ENCODE results near the gene CHRM2. TPM values are rescaled to one million over a fixed set of nuclear protein-coding genes. Genes with fewer than 3 reads are reported as not detected.

Gene CHRM2
- total RNA-seq, 1 donor from 2014 or later = 0.52 TPM

GRCh38 chr7:136923111-136923667 is 54.7 kb downstream of the CHRM2 start:
- no peak overlapping the region for H3K9ac ChIP-seq (ENCODE audit: low read depth in 1 of 3, low read length in 3 of 3)
- no peak overlapping the region for H3K4me3 ChIP-seq (ENCODE audit: low read length in 3 of 3)

GRCh38 chr7:136925044-136925443 is 56.6 kb downstream of the CHRM2 start:
- Histone ChIP-seq H3K4me1 (ENCODE audit: control insufficient read depth in 3 of 3, insufficient read depth in 3 of 3, low read length in 3 of 3) (no peaks in the 10 kb centered on the region), H3K27ac (ENCODE audit: low read depth, low read length) (no peak overlapping the region)

More at GRCh38 chr7:136923111-136923667, 54.7 kb downstream of the CHRM2 start:
- no peaks in the 10 kb centered on the region for H3K9me3 ChIP-seq (ENCODE audit: control insufficient read depth in 3 of 3, low read length in 3 of 3)
- H3K36me3 ChIP-seq (ENCODE audit: control insufficient read depth in 3 of 3, insufficient read depth in 3 of 3, low read length in 3 of 3) = no peaks in the 10 kb centered on the region
- H3K4me1 ChIP-seq (ENCODE audit: control insufficient read depth in 3 of 3, insufficient read depth in 3 of 3, low read length in 3 of 3) = no peaks in the 10 kb centered on the region
- H3K27ac ChIP-seq (ENCODE audit: low read depth, low read length) = no peak overlapping the region
- no peaks in the 10 kb centered on the region for H3K27me3 ChIP-seq (ENCODE audit: control insufficient read depth in 3 of 3, insufficient read depth in 3 of 3, low read length in 3 of 3)

DNA sequence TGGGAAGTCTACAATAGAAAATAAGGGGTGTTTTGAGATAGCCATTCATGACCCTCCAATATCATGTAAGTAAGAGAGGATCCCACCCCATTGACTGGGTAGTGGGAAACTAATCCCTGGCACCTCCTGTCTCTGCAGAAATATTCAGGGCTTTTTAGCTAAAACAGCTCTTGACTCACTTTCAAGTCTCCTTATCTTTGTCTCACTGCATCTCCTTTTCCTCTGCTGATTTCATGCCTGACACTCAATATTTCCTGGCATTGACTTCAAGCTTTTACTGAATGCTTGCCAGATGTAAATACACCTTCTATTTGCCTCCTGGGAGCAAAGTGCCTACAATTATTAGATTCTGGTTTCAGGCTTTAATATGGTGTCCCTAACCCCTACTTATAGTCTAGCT is 57.1 kb downstream of the CHRM2 start:
- H3K4me3 ChIP-seq (ENCODE audit: low read length in 3 of 3) = no peak overlapping the region
- no peaks in the 10 kb centered on the region for H3K9me3 ChIP-seq (ENCODE audit: control insufficient read depth in 3 of 3, low read length in 3 of 3)
- no peaks in the 10 kb centered on the region for H3K27me3 ChIP-seq (ENCODE audit: control insufficient read depth in 3 of 3, insufficient read depth in 3 of 3, low read length in 3 of 3)
- no peaks in the 10 kb centered on the region for H3K36me3 ChIP-seq (ENCODE audit: control insufficient read depth in 3 of 3, insufficient read depth in 3 of 3, low read length in 3 of 3)
- no peaks in the 10 kb centered on the region for H3K4me1 ChIP-seq (ENCODE audit: control insufficient read depth in 3 of 3, insufficient read depth in 3 of 3, low read length in 3 of 3)
- H3K27ac ChIP-seq (ENCODE audit: low read depth, low read length) = no peak overlapping the region
- H3K9ac ChIP-seq (ENCODE audit: low read depth in 1 of 3, low read length in 3 of 3) = no peak overlapping the region

More at GRCh38 chr7:136925044-136925443, 56.6 kb downstream of the CHRM2 start:
- H3K4me3 ChIP-seq (ENCODE audit: low read length in 3 of 3) = no peak overlapping the region
- no peak overlapping the region for H3K9ac ChIP-seq (ENCODE audit: low read depth in 1 of 3, low read length in 3 of 3)
- H3K27me3 ChIP-seq (ENCODE audit: control insufficient read depth in 3 of 3, insufficient read depth in 3 of 3, low read length in 3 of 3) = no peaks in the 10 kb centered on the region
- H3K36me3 ChIP-seq (ENCODE audit: control insufficient read depth in 3 of 3, insufficient read depth in 3 of 3, low read length in 3 of 3) = no peaks in the 10 kb centered on the region
- no peaks in the 10 kb centered on the region for H3K9me3 ChIP-seq (ENCODE audit: control insufficient read depth in 3 of 3, low read length in 3 of 3)

GRCh38 chr7:136931169-136931867 is 62.9 kb downstream of the CHRM2 start:
- H3K4me1 ChIP-seq (ENCODE audit: control insufficient read depth in 3 of 3, insufficient read depth in 3 of 3, low read length in 3 of 3) = no peaks in the 10 kb centered on the region
- H3K27me3 ChIP-seq (ENCODE audit: control insufficient read depth in 3 of 3, insufficient read depth in 3 of 3, low read length in 3 of 3) = no peaks in the 10 kb centered on the region
- H3K9ac ChIP-seq (ENCODE audit: low read depth in 1 of 3, low read length in 3 of 3) = no peak overlapping the region
- H3K36me3 ChIP-seq (ENCODE audit: control insufficient read depth in 3 of 3, insufficient read depth in 3 of 3, low read length in 3 of 3) = no peaks in the 10 kb centered on the region
- peaks cover 0 to 4% (median 0%) of the 10 kb centered on the region in 3 donors for H3K9me3 ChIP-seq (ENCODE audit: control insufficient read depth in 3 of 3, low read length in 3 of 3)
- H3K4me3 ChIP-seq (ENCODE audit: low read length in 3 of 3) = no peak overlapping the region
- H3K27ac ChIP-seq (ENCODE audit: low read depth, low read length) = no peak overlapping the region

DNA sequence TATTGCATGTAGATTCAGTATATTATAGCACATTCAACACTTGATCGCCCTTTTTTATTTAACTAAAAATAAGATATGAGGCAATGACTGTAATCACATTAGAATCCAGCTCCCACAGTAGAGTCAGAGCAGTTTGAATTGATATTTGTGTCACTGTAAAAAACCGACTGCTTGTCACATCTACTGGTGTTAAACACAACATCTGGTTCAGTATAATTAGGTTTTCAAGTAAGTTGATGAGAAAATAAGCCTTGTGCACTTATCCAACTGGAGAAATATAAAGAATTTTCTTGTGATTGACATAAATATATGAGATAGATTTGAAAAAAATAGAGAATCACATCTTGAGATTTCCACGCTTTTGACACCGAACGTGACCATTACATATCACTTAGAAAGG is 69.0 kb downstream of the CHRM2 start:
- H3K36me3 ChIP-seq (ENCODE audit: control insufficient read depth in 3 of 3, insufficient read depth in 3 of 3, low read length in 3 of 3) = no peaks in the 10 kb centered on the region
- H3K4me1 ChIP-seq (ENCODE audit: control insufficient read depth in 3 of 3, insufficient read depth in 3 of 3, low read length in 3 of 3) = no peaks in the 10 kb centered on the region
- no peak overlapping the region for H3K27ac ChIP-seq (ENCODE audit: low read depth, low read length)
- H3K27me3 ChIP-seq (ENCODE audit: control insufficient read depth in 3 of 3, insufficient read depth in 3 of 3, low read length in 3 of 3) = no peaks in the 10 kb centered on the region
- H3K9me3 ChIP-seq (ENCODE audit: control insufficient read depth in 3 of 3, low read length in 3 of 3) = no peaks in the 10 kb centered on the region
- no peak overlapping the region for H3K9ac ChIP-seq (ENCODE audit: low read depth in 1 of 3, low read length in 3 of 3)
- H3K4me3 ChIP-seq (ENCODE audit: low read length in 3 of 3) = no peak overlapping the region

- Histone ChIP-seq H3K4me3 (ENCODE audit: low read length in 3 of 3) (no peak overlapping the region), H3K27me3 (ENCODE audit: control insufficient read depth in 3 of 3, insufficient read depth in 3 of 3, low read length in 3 of 3) (no peaks in the 10 kb centered on the region), H3K36me3 (ENCODE audit: control insufficient read depth in 3 of 3, insufficient read depth in 3 of 3, low read length in 3 of 3) (no peaks in the 10 kb centered on the region), H3K4me1 (ENCODE audit: control insufficient read depth in 3 of 3, insufficient read depth in 3 of 3, low read length in 3 of 3) (no peaks in the 10 kb centered on the region), H3K27ac (ENCODE audit: low read depth, low read length) (no peak overlapping the region), H3K9me3 (ENCODE audit: control insufficient read depth in 3 of 3, low read length in 3 of 3) (no peaks in the 10 kb centered on the region), H3K9ac (ENCODE audit: low read depth in 1 of 3, low read length in 3 of 3) (no peak overlapping the region)
Observed at GRCh38 chr7:136938476-136938875, 70.0 kb downstream of the CHRM2 start.

DNA sequence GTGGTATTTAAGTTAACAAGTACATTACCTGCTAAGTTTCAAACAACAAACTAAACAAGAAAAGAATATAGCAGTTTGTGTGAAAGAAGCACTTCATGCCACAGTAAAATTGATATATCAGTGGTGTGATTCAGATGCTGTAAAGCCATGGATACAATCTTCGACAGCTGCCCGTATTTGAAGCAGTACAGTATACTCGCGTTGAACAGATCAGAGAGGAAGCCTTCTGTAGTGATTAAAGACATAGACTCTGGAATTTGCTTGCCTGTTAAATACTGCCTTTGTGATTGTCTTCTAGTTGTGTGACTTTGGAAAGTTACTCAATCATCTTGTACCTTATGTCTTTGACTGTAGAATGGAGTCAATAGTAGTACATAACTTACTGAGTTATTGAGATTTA is 71.7 kb downstream of the CHRM2 start:
- no peak overlapping the region for H3K9ac ChIP-seq (ENCODE audit: low read depth in 1 of 3, low read length in 3 of 3)
- H3K4me1 ChIP-seq (ENCODE audit: control insufficient read depth in 3 of 3, insufficient read depth in 3 of 3, low read length in 3 of 3) = no peaks in the 10 kb centered on the region
- no peaks in the 10 kb centered on the region for H3K27me3 ChIP-seq (ENCODE audit: control insufficient read depth in 3 of 3, insufficient read depth in 3 of 3, low read length in 3 of 3)
- no peaks in the 10 kb centered on the region for H3K36me3 ChIP-seq (ENCODE audit: control insufficient read depth in 3 of 3, insufficient read depth in 3 of 3, low read length in 3 of 3)
- no peaks in the 10 kb centered on the region for H3K9me3 ChIP-seq (ENCODE audit: control insufficient read depth in 3 of 3, low read length in 3 of 3)
- H3K27ac ChIP-seq (ENCODE audit: low read depth, low read length) = no peak overlapping the region
- no peak overlapping the region for H3K4me3 ChIP-seq (ENCODE audit: low read length in 3 of 3)

DNA sequence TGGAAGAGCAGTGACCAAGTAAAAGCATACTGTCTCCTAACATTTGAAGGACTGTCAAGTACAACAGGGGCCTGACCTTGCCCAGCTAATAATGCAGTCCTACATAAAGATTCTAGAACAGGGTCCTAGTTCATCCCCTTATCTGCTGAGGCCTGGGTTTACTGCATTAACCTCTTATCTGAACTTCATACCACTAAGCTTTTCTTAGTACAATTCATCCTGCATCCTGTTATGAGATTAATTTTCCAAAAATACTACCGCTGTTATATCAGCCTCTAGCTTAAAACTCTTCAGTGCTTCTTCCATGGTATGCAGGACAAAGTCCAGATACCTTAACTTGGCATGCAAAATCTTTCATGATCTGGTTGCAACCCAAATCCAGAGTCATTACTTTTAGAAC is 72.5 kb downstream of the CHRM2 start:
- H3K4me3 ChIP-seq (ENCODE audit: low read length in 3 of 3) = no peak overlapping the region

GRCh38 chr7:136941816-136942215 is 73.4 kb downstream of the CHRM2 start:
- no peak overlapping the region for H3K4me3 ChIP-seq (ENCODE audit: low read length in 3 of 3)
- no peaks in the 10 kb centered on the region for H3K36me3 ChIP-seq (ENCODE audit: control insufficient read depth in 3 of 3, insufficient read depth in 3 of 3, low read length in 3 of 3)
- H3K4me1 ChIP-seq (ENCODE audit: control insufficient read depth in 3 of 3, insufficient read depth in 3 of 3, low read length in 3 of 3) = no peaks in the 10 kb centered on the region
- no peak overlapping the region for H3K27ac ChIP-seq (ENCODE audit: low read depth, low read length)
- no peak overlapping the region for H3K9ac ChIP-seq (ENCODE audit: low read depth in 1 of 3, low read length in 3 of 3)
- H3K9me3 ChIP-seq (ENCODE audit: control insufficient read depth in 3 of 3, low read length in 3 of 3) = no peaks in the 10 kb centered on the region
- H3K27me3 ChIP-seq (ENCODE audit: control insufficient read depth in 3 of 3, insufficient read depth in 3 of 3, low read length in 3 of 3) = no peaks in the 10 kb centered on the region

More for the DNA sequence above, 72.5 kb downstream of the CHRM2 start:
- Histone ChIP-seq H3K4me1 (ENCODE audit: control insufficient read depth in 3 of 3, insufficient read depth in 3 of 3, low read length in 3 of 3) (no peaks in the 10 kb centered on the region), H3K27ac (ENCODE audit: low read depth, low read length) (no peak overlapping the region), H3K36me3 (ENCODE audit: control insufficient read depth in 3 of 3, insufficient read depth in 3 of 3, low read length in 3 of 3) (no peaks in the 10 kb centered on the region), H3K27me3 (ENCODE audit: control insufficient read depth in 3 of 3, insufficient read depth in 3 of 3, low read length in 3 of 3) (no peaks in the 10 kb centered on the region), H3K9ac (ENCODE audit: low read depth in 1 of 3, low read length in 3 of 3) (no peak overlapping the region), H3K9me3 (ENCODE audit: control insufficient read depth in 3 of 3, low read length in 3 of 3) (no peaks in the 10 kb centered on the region)

DNA sequence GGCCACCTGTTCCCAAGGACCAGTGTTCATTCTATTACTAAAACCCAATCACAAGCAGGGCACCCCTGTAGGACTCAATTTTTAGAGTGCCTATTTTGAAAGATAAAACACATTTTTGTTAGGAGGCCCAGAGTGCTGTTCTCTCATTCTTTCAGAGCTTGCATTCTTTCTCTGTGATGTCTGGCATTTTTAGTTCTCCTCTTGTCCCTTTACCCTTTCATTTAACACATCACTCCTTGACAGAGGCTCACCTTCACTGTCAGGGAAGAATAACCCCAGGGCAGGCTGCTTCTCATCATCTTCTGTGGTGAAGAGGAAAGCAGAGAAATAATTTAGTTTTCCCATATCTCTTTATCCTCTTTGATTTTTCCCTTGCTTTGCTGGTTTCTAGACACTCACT is 73.9 kb downstream of the CHRM2 start:
- Histone ChIP-seq H3K4me1 (ENCODE audit: control insufficient read depth in 3 of 3, insufficient read depth in 3 of 3, low read length in 3 of 3) (no peaks in the 10 kb centered on the region), H3K27ac (ENCODE audit: low read depth, low read length) (no peak overlapping the region)

More for the DNA sequence above, 73.9 kb downstream of the CHRM2 start:
- Histone ChIP-seq H3K4me3 (ENCODE audit: low read length in 3 of 3) (no peak overlapping the region), H3K9ac (ENCODE audit: low read depth in 1 of 3, low read length in 3 of 3) (no peak overlapping the region), H3K36me3 (ENCODE audit: control insufficient read depth in 3 of 3, insufficient read depth in 3 of 3, low read length in 3 of 3) (no peaks in the 10 kb centered on the region), H3K9me3 (ENCODE audit: control insufficient read depth in 3 of 3, low read length in 3 of 3) (no peaks in the 10 kb centered on the region), H3K27me3 (ENCODE audit: control insufficient read depth in 3 of 3, insufficient read depth in 3 of 3, low read length in 3 of 3) (no peaks in the 10 kb centered on the region)
